GM12865 (cell line): ENCODE data around the gene TBC1D9B.
A peak's percentile ranks its signal among the peaks of the same experiment; 100 is the strongest.

ENCODE experiments used
- DNase-seq: peaks from one replicate; pipeline ENCODE4 v3.0.0; 2010; ENCODE audit warnings: low read depth
- H3K4me3 ChIP-seq: 2 replicates; pipeline ENCODE4 v1.5.1; 2011; ENCODE audit warnings: mild to moderate bottlenecking, low read depth, low read length, control low read depth
- CTCF ChIP-seq: IDR thresholded peaks from 2 replicates; pipeline ENCODE4 v1.5.1; 2011; ENCODE audit warnings: low read length, control low read depth, low read depth, inconsistent platforms; ENCODE audit not compliant: insufficient read depth; ENCODE audit errors: missing control alignments

The TBC1D9B gene

DNA sequence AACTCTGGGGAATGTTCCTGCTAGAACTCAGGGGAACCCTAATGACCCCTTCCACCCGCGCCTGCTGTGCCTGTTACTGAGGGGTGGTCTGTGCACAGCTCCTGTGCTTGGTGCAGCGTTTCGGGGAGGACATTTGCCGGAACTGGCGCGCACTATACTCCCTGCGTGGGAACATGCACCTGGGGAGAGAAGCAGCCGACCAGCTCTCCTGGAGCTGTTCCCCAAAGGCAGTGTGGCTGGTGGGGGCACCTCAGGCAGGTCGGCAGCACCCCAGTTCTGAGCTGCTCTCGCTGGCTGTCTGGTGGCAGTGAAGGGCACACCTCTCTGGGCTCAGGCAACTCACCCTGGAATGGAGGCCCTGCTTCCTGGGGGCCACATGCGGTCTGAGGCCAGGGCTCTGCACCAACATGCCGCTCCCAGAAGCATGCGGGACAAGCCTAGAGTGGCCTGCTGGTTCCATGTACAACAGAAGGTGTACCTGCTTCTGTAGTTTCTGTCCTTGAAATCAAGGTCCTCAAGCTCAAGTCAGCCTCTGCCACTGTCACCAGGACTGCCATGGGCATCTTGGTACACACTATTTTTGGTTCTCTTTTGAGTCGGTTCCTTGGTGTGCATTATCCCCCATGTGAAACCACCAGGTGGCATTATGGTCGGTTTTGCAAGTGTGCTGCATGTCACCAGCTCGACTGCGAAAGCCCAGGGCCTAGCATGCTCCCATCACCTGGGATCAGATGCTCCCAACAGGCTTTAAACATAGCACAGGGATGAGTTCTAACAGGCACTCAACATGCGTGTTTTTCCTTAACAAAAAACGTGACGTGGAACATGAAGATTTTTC lies 41.2 kb downstream of the TBC1D9B start:
- peak; percentile 45 for DNase-seq
- H3K4me3 ChIP-seq, result no peak overlapping the region
- TF ChIP-seq CTCF, result peak; percentile 33

GRCh38 chr5:179865491-179866240 lies 42.0 kb downstream of the TBC1D9B start:
- no peak for TF ChIP-seq CTCF
- H3K4me3 ChIP-seq, result no peak overlapping the region
- no peak for DNase-seq

DNA sequence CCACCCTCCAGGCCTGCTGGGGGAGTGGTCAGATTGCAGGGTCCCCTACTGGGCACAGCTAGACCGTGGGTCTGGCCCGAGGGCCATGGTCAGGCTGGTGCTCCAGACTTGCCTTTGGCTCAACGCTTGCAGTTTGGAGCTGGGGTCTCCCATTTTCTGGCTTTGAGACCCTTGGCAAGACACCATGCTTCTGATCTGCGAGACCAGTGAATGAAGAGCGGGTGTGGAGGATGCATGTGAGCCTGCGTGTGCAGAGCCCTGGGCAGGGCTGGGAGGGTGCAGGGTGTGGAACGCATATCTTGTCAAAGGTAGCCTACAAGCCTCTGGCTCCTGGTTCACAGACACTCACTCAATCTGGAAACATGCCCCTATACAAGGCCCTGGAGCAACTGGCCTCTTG lies 43.0 kb downstream of the TBC1D9B start:
- TF ChIP-seq CTCF, result no peak
- DNase-seq, result no peak
- no peak overlapping the region for H3K4me3 ChIP-seq

DNA sequence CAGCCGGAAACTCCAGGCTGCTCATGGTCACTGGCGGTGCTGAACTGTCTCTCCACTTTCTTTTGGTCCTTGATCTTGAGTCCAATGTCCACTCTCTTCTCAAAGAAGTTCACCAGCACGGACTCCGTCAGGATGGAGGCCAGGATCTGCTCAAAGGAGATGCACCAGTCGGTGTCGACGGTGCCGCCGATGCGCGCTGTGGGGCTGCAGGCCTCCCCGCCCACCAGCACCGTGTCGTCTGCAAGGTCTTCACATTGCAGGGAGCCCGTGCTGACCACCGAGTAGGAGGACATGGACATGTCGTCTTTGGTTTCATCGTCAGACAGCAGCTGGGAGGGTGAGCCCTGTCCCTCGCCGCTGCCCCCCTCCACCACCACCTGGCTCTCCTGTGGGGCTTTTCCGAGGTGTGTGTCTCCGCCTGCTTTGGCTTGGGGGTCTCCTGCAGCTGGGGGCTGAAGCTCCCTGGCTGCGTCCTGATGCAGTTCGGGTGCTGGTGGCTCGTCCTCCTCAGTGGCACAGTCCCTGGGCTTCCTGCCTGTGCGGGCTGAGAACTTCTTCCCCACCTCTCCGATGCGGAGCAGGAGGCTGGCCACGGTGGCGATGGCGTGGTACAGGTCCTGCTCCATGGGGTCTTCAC lies 44.1 kb downstream of the TBC1D9B start:
- no peak for TF ChIP-seq CTCF
- no peak for DNase-seq
- no peak overlapping the region for H3K4me3 ChIP-seq

GRCh38 chr5:179862891-179863290 lies 44.8 kb downstream of the TBC1D9B start:
- no peak for TF ChIP-seq CTCF
- H3K4me3 ChIP-seq, result no peak overlapping the region
- DNase-seq, result no peak

- TF ChIP-seq CTCF, result no peak
- H3K4me3 ChIP-seq, result no peak overlapping the region
- DNase-seq, result no peak
Measured at GRCh38 chr5:179862296-179862695, 45.4 kb downstream of the TBC1D9B start.
